GM12892 (cell line): ENCODE data around the gene KDM8.
"Not testable (repeated sequence)": the region's sequence is repeated elsewhere in the genome, so short reads cannot be mapped to it uniquely, and the experiment has no call there.

Experiments
- POLR2A ChIP-seq: IDR thresholded peaks from 2 replicates; pipeline ENCODE4 v1.6.1; 2011; ENCODE audit warnings: low read depth, low read length, control low read depth
- POLR2AphosphoS5 ChIP-seq: IDR thresholded peaks from 2 replicates; pipeline ENCODE4 v1.6.1; 2011; ENCODE audit warnings: low read depth, low read length, control low read depth
- TAF1 ChIP-seq: IDR thresholded peaks from 2 replicates; pipeline ENCODE4 v1.6.1; 2011; ENCODE audit warnings: low read depth, mild to moderate bottlenecking, control low read depth, low read length, borderline replicate concordance

DNA sequence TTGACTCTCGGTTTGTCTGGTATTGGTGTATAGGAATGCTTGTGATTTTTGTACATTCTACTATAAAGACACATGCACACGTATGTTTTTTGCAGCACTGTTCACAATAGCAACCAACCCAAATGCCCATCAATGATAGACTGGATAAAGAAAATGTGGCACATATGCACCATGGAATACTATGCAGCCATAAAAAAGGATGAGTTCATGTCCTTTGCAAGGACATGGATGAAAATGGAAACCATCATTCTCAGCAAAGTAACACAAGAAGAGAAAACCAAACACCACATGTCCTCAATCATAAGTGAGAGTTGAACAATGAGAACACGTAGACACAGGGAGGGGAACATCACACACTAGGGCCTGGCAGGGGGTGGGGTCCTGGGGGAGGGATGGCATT is 2.4 kb upstream of the KDM8 start:
- not testable (repeated sequence) for TF ChIP-seq POLR2AphosphoS5, POLR2A, TAF1
